Epithelial cell of proximal tubule (primary cell): ENCODE results near the gene CCDC185. TPM values are rescaled to one million over a fixed set of nuclear protein-coding genes. Genes with fewer than 3 reads are reported as not detected.

Experiments used
- DNase-seq: peaks from one replicate; pipeline ENCODE4 v3.0.0-alpha.2; 2011; ENCODE audit warnings: low read depth
- H3K4me3 ChIP-seq: 2 replicates; pipeline ENCODE4 v1.5.1; 2011; ENCODE audit warnings: low read depth, mild to moderate bottlenecking, low read length
- total RNA-seq: library from RNA; depleted of rRNA; stranded (reverse); fragments of >200 nt; gene quantifications from 2 replicates; pipeline ENCODE4 v1.2.3, GENCODE V29; 2015
- TF ChIP-seq, protein P1 (sequence below): conservative IDR thresholded peaks from 2 replicates; pipeline ENCODE4 v1.5.1; 2012; ENCODE audit warnings: low read depth, mild to moderate bottlenecking, low read length

Gene CCDC185
- total RNA-seq, 1 donor from 2014 or later: not detected

DNA sequence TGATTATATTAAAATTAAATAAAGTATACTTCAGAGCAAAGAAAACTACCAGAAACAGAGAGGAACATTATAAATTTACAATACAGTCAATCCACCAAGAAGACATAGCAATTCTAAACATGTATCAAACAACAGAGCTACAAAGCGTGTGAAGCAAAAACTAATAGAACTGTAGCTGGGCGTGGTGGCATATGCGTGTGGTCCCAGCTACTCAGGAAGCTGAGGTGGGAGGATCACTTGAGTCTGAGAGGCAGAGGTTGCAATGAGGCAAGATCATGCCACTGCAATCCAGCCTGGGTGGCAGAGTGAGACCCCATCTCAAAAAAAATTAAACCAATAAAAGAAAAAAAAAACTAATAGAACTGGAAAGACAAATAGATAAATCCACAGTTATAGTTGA is 12.3 kb downstream of the CCDC185 start:
- TF ChIP-seq, protein P1, sequence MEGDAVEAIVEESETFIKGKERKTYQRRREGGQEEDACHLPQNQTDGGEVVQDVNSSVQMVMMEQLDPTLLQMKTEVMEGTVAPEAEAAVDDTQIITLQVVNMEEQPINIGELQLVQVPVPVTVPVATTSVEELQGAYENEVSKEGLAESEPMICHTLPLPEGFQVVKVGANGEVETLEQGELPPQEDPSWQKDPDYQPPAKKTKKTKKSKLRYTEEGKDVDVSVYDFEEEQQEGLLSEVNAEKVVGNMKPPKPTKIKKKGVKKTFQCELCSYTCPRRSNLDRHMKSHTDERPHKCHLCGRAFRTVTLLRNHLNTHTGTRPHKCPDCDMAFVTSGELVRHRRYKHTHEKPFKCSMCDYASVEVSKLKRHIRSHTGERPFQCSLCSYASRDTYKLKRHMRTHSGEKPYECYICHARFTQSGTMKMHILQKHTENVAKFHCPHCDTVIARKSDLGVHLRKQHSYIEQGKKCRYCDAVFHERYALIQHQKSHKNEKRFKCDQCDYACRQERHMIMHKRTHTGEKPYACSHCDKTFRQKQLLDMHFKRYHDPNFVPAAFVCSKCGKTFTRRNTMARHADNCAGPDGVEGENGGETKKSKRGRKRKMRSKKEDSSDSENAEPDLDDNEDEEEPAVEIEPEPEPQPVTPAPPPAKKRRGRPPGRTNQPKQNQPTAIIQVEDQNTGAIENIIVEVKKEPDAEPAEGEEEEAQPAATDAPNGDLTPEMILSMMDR: no peak
- no peak overlapping the region for H3K4me3 ChIP-seq
- no peak for DNase-seq

DNA sequence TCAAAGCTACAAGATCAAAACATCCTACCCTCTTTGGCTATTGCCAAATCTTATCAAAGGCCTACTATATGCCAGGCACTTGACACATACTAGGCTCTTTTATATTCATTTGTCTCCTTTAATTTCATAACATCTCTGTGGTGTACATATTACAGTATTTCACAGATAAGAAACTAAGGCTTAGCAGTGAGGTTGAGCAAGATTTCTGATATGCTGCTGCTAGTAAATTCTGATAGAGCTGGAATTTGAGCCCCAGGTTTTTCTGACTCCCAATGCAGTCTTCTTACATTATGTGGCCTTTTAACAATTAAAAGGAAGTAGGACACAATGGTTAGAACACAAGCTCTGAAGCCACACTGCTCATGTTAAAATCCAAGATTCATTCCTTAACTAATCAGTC is 16.8 kb downstream of the CCDC185 start:
- no peak for DNase-seq
- TF ChIP-seq, protein P1: no peak
- H3K4me3 ChIP-seq: no peak overlapping the region

- DNase-seq: no peak
- H3K4me3 ChIP-seq: no peak overlapping the region
- TF ChIP-seq, protein P1: no peak
Measured at GRCh38 chr1:223411309-223411708, 18.1 kb downstream of the CCDC185 start.

- no peak overlapping the region for H3K4me3 ChIP-seq
- DNase-seq: no peak
- TF ChIP-seq, protein P1: no peak
Measured at GRCh38 chr1:223411710-223412109, 18.5 kb downstream of the CCDC185 start.

- DNase-seq: no peak
- TF ChIP-seq, protein P1: no peak
- H3K4me3 ChIP-seq: no peak overlapping the region
Measured at GRCh38 chr1:223413216-223413615, 20.0 kb downstream of the CCDC185 start.

DNA sequence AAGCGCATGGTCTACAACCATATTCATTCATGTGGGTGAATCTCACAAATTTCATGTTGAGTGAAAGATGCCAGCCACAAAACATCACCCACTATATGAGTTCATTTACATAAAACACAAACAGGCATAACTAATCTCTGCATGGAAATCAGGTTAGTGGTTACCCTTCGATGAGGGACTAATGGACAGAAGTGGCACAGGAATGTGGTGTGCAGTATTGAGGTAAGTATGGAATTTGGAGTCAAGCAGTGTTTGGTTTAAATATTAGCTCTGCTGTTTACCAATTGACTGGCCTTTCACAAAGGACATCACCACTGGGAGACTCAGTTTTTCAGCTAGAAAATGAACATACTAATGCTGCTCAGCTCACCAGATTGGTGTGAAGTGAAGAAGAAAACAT is 24.2 kb downstream of the CCDC185 start:
- TF ChIP-seq, protein P1: no peak
- H3K4me3 ChIP-seq: no peak overlapping the region
- peak; percentile 88 for DNase-seq

DNA sequence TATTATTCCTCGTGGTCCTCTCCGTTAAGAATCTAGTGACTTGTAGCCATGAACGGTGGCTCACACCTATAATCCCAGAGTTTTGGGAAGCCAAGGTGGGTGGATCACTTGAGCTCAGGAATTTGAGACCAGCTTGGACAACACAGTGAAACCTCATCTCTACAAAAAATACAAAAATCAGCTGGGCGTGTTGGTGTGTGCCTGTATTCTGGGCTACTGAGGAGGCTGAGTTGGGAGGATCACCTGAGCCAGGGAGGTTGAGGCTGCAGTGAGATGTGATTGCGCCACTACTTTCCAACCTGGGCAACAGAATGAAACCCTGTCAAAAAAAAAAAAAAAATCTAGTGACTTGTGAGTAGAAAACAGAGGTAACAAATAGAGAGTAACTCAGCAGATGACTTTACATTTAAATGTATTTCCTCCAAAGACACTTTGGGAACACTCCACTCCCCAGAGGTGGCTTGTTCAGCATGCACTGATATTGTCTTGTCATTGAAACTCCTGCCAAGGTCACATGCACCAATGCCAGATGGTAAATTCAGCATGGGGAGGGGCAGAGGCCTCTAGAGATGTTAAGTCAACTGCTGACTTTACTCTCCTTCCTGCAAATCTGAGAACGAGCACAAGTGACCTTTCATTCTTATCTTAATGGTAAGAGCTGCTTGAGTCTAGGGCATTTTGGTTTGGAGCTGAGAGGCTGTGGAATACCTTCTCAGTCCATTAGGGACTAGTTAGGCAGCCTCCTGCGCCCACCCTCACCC is 24.9 kb downstream of the CCDC185 start:
- no peak for DNase-seq
- TF ChIP-seq, protein P1: no peak
- H3K4me3 ChIP-seq: no peak overlapping the region
